ENCODE measurements around the gene PDE11A.

DNA sequence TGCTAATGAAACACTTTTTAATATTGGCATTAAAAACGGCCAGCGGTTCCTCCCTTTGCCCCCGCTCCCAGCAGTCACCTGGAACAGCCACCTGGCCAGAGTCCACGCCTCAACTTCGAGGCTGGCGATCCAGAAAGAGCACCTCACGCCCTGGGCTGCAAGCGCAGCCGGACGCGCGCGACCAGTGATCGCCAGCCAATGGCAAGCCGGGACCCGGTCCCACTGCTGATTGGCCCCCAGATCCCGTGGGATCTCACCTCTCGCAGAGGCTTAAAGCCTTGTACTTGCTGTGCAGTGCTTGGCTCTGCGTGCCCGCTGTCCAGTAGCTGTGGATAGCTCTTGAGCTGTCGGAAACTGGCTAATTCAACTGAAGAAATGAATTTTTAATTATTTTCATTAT, 35.6 kb upstream of the PDE11A start:
- TF ChIP-seq POLR2A (IDR thresholded peaks at IDR 0.05; ENCODE audit: low read length) = no peak
- no peak for TF ChIP-seq GATA1 (IDR thresholded peaks at IDR 0.05; ENCODE audit: low read depth, low read length)
